Fibroblast of upper back skin (primary cell): ENCODE measurements around the gene UBE2E2.
A peak's percentile ranks its signal among the peaks of the same experiment; 100 is the strongest.

Source experiments
- DNase-seq: peaks from one replicate; pipeline ENCODE4 v3.0.0-alpha.2; 2013

The UBE2E2 gene

DNA sequence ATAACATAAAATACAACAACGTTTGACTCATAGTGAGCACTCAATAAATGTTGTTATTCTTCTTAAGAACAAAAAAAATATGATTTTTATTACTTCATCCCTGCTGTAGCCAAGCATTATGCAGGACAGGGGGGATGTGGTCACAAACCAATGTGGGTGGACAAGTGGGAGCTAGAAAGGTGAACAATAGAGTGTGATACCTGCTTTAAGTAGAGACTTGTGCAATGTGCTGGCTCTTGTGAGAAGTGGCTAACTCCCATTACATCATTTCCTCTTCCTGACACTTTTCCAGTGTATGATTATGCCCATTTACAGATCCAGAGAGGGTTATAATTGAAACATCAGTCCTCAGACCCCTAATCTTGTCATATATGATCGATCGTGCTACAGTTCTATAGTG is 193.6 kb downstream of the UBE2E2 start:
- DNase-seq = no peak

DNA sequence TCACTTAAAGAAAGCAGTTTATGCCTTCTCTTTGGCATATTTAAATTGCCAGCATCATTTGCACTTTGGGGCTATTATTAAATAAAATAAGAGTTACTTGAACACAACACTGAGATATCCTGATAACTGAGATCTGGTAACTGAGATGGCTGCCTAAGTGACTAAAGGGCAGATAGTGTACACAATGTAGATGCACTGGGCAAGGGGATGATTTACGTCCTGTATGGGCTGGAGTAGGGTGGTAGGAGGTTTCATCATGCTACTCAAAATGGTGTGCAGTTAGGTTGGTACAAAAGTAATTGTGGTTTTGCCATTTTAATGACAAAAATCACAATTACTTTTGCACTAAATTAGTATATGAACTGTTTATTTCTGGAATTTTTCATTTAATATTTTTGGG is 196.1 kb downstream of the UBE2E2 start:
- no peak for DNase-seq

DNA sequence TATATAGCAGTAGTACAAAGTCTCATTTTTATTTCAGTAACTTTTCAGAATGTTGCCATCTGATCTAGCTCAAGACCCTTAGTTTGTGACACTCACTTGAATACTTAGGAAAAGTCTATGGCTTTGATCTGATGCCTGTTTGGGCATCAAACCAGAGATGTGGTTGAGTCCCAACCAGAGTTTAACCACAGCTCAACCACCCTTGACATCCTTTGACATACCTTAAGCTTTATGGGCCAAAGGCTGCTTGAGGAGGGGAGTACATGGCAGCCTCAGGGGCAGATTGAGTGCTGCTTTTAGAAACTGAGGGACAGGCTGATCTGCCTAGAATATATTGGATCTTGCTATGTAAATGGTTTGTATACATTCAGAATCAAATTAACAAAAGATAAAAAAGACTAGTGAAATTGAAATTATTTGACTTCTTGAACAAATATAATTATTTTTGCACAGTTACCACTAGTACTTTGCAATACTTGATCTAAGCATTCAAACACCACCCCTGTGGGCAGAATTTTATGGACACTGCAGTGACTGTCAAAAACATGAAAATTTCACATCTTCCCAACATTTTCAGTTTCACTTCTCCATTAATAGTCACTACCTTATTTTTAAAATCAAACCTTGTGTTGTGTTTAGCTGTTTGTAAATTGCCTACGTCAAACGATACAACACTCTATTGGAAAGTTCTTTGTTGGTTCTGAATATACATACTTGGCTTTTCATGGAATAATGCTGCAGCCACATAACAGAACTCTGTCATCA is 199.8 kb downstream of the UBE2E2 start:
- peak; percentile 9 for DNase-seq

DNA sequence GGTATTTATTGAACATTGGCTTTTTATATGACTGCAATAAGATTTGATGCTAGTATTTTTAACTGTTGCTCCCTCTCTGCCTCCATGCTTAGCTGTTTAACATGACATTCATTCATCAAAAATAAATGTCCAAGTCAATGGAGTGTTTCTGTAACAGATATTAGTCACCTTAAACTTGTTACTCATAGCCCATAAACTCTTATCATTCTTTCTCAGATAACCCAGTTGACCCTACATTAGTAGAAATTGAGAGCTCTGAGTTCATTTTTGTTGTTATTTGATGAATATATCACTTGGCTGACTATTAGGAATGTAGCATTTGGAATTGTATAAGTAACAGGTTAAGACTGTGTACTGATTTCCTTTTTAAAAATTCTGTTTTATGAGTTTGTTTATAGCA is 201.1 kb downstream of the UBE2E2 start:
- DNase-seq = no peak

DNA sequence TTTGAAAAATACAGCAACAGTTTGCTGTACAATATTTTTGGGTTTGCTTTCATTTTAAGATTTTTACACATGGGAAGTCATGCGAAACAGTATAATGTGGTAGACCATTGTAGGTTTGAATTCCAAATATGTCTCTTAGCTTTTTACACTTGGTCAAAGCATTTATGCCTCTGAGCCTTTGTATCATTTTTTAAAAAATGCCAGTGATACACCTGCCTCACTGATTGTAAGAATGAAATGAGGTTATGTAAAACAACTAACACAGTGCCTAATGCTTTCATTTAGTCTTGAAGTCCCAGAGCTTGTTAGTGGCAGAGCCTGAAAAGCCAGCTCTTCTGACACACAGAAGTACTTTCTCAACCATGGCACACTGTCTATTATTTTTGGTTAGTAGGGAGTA is 202.0 kb downstream of the UBE2E2 start:
- no peak for DNase-seq

DNA sequence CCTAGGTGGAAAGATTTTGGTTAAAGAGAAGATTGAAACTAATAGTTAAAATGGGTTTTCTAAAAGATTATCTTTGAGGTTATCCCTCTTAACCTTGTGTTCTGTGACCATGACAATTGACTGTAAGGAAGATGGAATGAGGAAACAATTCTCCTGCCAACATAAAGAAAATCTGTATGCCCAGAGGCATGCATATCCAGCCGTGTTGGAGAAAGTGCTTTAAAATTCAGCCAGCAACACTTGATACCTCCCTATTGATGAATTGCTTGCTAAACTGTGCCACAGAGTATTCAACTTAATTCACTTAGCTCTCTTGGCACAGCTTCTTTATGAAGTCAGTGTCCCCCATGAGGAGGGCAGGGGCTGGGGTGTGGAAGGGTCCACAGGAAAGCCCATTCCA is 203.5 kb downstream of the UBE2E2 start:
- no peak for DNase-seq

DNA sequence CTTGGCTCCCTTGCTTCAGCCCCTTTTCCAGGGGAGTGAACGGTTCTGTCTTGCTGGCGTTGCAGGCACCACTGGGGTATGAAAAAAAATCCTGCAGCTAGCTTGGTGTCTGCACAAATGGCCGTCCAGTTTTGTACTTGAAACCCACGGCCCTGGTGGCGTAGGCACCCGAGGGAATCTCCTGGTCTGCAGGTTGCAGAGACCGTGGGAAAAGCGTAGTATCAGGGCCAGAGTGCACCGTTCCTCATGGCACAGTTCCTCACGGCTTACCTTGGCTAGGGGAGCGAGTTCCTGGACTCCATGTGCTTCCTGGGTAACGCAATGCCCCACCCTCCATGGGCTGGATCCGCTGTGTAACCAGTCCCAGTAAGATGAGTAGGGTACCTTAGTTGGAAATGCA is 214.9 kb downstream of the UBE2E2 start:
- DNase-seq = no peak

DNA sequence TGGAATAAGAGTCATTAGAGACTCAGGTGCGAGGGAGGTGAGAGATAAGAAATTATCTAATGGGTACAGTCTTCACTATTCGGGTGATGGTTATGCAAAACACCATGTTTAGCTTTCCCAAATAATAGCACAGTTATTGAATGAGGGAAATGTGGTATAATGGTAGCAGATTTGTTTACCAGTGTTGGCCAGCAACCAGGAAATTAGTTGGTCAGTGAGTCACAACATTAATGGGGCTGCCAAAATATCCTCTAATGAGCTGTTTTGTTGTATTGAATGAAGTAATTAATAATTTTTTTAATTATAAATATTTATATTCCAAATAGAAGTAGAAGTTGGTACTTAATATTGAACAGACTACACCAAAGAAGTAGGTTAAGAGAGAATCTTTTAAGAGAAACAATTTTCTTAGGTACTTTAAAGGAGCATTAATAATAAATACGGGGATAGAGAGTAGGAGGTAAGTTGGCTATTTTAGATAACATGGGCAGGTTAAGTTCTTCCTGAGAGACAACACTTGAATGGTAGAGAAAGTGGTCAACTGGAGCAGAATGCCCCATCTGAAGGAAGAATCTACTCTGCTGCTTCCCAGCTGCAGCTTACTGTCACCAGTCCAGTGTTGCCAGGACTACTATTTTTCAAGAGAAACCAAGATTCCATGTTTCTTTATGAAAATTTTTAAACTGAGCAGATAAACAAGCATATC is 218.8 kb downstream of the UBE2E2 start:
- no peak for DNase-seq

DNA sequence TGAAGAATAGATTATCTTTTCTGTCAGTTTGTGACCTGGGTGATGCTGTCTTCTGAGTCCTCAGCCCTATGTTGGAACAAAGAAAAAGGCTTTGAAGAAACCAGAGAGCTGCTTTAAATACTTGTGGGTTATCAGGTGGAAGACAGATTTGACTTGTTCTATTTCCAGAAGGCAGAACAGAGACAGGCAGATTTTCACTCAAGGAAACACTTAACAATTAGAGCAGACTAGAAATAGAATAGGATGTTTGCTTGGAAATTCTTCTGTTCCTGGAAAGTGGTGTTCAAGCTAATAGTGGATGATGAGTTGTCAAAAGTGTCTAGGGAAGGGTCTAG is 219.4 kb downstream of the UBE2E2 start:
- no peak for DNase-seq

DNA sequence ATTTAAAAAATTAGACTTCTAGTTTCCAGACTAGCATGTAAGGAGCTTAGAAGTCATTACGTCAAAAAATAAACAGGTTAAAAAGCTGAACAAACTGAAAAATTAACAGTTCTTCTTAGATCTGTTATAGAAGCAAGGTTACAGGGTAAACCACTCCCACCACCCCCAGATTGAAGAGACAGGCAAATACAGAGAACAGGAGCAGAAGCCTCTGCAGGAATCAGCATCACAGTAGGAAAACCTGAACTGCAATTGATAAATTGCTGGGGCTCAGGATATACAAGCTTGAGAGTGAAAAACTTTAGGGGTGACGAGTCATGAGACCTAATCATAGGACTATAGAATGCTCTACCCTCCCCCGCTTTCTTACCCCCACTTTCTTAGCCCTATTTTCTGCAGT is 222.3 kb downstream of the UBE2E2 start:
- no peak for DNase-seq

DNA sequence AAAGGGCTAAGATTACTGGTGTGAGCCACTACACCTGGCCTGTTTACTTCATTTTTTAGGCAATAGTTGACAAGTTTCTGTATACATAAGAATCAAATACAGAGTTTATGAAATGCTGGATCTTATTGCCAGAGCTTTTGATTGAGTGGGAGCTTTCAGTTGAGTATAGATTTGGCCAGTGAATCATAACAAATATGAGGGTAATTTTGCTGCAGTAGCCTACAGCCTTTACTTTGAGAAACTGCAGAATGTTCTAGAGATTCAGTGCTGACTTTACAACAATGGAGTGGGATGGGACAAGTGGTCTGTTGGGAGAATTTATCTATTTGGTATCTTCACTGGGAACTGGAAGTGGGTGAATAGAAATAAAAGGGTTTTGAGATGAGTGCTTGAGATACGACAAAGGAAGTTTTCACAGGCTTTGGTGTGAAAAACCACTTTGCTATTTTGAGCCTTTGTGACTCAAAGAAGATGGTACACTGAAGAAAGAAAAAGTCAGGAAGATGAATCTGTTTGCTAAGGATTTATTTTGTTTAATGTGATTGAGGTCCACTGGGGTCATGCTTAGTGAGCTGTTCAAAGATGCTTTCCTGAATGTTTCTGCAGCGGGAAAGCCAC is 227.8 kb downstream of the UBE2E2 start:
- peak; percentile 25 for DNase-seq

DNA sequence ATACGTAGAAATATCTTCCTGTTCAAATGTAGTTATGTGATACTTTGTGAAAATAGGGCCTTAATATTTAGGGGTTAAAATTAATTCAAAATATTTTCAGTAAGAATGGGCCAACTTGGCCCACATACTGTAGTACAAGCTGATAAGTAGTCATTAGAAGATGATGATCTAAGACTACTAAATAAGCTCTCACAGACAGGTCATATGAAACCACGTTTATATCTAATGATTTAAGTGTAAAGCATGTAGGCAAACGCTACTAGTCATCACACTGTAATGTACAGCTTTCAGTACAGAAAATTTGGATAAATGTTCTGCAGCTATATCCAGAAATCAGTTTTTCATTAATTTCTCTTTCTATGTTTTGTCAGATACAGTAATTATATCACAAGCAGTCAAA is 228.6 kb downstream of the UBE2E2 start:
- DNase-seq = peak; percentile 53

DNA sequence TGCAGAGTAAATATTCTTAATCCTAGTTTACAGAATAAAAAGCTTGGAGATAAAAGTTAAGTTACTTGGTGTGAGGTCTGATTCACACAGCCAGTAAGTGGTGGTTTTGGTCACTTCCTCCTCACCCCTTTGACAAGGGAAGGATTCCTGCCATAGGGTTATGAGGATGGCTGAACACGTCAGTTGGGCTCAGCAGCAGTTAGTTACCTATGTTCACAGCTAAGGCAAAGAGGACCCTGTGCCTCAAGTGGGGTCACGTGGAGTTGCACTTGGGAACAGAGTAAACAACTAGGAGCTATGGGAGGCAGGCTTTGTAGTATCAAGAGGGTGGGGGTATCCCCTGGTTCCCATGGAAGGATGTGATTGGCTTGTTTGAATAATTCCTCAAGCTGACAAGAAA is 232.2 kb downstream of the UBE2E2 start:
- no peak for DNase-seq

DNA sequence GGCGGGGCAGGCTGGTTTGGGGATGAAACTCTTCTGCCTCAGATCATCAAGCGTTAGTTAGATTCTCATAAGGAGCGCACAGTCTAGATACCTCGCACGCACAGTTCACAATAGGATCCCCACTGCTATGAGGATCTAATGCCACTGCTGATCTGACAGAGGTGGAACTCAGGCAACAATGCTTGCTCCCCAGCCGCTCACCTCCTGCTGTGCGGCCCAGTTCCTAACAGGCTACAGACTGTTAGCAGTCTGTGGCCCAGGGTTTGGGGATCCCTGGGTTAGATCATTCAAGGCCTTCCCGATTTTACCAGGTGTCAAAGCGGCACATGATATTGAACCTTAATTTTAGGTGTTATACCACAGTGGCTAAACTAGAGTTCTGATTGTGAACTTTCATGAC is 232.8 kb downstream of the UBE2E2 start:
- DNase-seq = no peak

DNA sequence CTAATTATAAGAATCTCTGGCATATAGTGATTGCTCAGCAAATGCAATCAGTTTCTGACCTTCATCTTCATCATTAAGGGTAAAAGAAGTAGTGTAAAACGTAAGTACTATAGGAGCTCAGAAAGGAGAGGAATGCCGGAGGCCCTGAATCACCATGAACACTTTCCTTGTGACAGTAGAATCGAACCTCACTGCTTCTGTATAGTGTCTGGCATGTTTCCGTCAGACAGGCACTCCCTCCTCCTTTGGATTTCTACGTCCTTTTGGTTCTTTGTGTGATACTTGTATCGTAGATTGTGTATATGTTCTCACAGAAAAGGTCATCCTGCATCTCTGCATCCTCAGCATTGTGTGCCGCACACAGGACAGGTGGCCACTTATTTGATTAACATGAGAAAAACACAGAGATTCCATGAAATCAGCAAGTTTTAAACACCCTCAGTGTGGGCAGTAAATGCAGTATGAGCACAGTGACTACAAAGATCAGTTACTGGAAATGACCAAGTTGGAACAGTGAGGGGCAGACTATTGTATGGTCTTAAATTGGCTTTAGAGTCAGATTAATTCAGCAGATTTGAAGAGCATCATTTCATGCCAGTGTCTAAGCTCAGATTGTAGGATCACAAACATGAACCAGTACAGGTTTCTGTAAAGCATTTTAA is 234.5 kb downstream of the UBE2E2 start:
- DNase-seq = no peak

DNA sequence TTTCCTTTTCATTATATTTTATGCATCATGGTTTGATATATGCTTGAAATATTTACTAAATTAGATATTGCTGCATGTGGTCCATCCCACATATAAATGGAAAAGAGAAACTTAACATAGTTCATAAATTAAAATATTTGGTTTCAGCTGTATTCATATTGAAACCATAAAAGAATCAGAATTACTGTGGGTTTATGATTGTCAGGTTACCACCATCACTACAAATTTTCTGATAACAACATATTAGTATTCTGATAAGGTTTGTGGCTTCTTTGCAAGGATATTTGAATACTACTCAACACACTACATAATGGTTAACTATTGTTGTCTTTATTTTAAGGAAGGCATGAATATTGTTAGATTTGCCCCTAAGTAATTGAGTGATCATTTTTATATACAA is 235.5 kb downstream of the UBE2E2 start:
- no peak for DNase-seq

DNA sequence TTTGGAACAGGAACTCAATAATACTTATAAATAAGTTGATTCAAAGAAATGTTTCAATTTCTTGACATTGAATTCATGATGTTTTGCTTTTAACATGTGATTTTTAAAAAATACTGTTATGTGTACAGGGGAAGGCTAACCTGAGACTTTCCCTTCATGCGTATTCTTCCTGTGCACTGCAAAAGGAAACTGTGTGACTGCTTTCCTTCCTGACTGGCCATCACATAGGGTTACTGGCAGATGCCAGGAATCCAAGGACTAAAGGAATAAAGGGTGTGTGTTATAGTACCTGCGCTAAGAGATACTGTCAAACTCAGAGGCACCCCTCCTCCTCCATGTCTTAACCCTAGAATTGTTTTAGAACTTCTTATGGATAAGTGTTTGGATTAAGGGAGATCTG is 236.0 kb downstream of the UBE2E2 start:
- DNase-seq = no peak

DNA sequence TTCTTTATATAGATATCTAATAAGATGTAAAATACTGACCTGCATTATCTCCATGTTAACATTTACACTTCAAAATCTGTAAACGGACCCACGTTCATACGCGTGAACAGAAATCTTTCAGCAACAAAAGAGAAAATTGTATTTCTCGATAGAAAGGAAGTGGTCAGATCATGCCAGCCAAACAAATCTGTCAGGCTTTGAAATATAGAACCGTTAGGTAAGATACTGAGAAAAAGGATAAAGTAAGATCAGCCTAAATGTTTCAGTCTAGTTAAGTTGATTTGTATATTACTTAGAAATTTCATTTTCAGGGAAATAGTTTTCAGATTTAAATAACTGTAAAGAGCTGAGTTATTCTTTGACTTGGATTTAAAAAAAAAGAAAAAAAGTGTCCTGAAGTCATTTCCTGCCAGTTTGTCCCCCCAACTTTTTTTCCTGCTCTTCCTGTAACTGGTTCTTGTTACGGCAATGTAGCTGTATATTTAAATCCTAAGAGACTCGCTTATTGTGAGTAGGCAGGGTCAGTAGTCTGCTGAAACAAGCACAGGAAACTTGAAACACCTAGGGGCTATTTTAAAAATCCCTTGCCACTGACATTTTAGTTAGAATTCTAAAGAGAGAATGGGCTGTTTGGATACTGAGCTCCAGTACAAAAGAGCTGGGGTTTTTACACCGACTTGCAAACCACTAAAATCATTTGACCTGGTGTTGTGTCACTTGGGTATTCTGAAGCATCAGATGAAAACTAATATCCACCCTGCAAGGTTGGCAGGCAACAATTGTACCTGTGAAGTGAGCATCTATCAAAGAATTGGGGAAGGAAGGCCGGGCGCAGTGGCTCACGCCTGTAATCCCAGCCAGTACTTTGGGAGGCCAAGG is 237.5 kb downstream of the UBE2E2 start:
- DNase-seq = no peak

DNA sequence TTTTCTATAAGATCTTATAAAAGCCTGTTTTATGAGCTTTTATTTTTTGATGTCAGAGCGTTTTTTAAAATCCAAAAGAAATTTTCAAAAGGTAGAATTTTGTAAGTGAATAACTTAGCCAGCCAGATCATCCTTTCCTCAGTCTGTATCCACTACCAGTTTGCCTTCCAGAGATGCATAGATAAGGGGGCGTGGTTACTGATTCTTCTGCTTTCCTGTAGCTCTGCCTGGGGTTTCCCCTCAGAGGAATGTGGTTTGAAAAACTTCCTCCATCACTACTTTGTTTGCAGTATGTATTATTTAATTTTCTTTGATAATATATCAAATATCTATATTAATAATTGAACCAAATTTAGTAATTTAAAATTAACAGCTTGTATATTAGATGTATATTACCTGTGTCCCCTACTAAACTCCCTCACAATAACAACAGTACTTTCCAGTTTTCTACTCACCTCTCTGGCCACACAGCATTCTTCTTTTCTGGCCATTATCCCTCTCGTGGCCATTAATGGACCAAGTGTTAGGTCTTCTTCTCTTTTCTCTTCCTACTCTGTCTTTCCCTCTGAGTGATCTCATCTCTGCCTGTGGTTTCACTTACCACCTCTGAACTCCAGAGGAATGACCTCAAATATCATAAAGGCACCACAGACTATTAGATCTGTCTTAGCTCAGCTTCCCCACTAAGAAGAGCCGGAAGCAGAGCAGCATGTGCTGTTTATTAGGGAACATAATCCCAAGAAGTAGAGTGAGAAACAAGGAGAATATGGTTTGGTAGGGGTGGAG is 239.7 kb downstream of the UBE2E2 start:
- peak; percentile 66 for DNase-seq

DNA sequence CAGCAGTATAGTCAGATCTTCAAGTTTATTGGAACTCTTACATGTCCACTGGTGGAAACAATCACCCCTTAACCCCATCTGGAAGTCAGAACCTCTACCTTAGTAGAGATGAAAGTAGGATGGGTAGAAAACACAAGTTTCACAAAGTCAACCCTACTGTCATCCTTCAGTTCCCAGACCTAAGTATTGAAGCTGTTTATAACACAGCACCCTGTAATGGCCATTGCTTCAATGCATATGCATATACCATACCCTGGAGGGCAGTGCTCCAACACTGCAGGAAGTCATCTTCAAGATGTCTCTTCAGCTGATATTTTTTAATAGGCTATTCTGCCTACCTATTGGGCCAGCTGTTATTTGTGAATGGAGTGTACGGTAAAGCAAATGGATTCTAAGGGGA is 241.3 kb downstream of the UBE2E2 start:
- no peak for DNase-seq

DNA sequence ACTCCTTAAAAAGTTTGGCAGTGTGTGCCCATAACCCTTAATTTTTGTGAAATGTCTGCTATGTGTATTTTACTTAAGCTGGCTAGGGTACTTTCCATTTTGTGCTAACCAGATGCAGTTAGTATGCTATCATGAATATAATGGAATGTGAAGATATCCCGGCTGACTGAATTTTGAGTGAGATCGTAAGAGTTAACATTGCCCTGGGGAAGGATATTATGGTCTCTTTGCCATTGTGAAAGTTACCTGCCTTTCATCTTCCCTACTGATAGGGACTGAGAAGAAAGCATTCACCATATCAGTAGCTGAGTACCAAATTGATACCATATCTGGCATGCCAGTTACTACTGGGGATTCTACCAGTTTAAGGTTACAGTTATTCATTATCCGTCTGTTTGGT is 243.2 kb downstream of the UBE2E2 start:
- no peak for DNase-seq

DNA sequence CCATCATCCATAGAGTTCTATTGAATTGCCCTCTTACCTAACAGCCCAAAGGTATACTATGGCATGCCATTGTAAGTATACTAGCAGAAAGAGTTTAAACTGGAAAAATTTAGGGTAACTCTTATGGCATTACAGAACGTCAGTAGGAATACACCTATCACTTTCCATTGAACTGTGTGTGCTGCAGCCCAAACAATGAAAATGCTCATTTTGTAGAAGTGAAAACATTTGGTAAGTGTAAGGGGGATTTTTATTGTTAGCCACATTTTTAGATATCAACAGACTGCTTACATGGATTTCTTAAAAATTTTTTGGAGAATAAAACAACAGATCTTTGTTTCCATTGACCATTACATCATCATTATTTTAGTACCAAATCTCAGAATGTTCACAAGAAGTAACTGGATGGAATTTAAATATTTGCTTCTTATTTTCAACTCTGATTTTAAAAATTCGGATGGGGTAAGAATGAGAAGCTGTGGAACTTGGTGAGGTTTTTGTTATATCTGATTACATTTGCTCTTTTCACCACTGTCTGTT is 245.9 kb downstream of the UBE2E2 start:
- DNase-seq = no peak
